ENCODE measurements around the gene ATP2C2. TPM values are rescaled to one million over a fixed set of nuclear protein-coding genes. Genes with fewer than 3 reads are reported as not detected.
A peak's percentile ranks its signal among the peaks of the same experiment; 100 is the strongest.

The ATP2C2 gene
- total RNA-seq, 6 donors from 2014 or later = 36.6 to 153 (median 61.5) TPM

- Histone ChIP-seq H3K4me1 (peaks cover 21 to 41% (median 23%) of the 10 kb centered on the region in 4 donors), H3K27ac (peak within 1 kb of the TSS; percentile 80 to 94 (median 89)), H3K36me3 (peaks cover 0 to 8% (median 0%) of the 10 kb centered on the region in 4 donors), H3K9me3 (no peaks in the 10 kb centered on the region), H3K27me3 (no peaks in the 10 kb centered on the region), H3K4me3 (peak within 1 kb of the TSS; percentile 74 to 85 (median 82))
- TF ChIP-seq CTCF (IDR thresholded peaks at IDR 0.05) (peak in 3 of 6 experiments; percentile 10 to 15 (median 12)), POLR2AphosphoS5 (IDR thresholded peaks at IDR 0.05) (peak; percentile 64 to 65), EP300 (IDR thresholded peaks at IDR 0.05) (no peak), POLR2A (IDR thresholded peaks at IDR 0.05) (peak in 3 of 4 donors; percentile 39 to 74 (median 50))
- WGBS, 2 donors = 2 to 3% methylated on average over 8 to 44 of the region's 45 CpGs
- peak; percentile 99 to 100 for DNase-seq
- peak; percentile 99 for ATAC-seq (ENCODE audit: low FRiP score in 2 of 2)
Observed at GRCh38 chr16:84504420-84505248, 136.3 kb downstream of the ATP2C2 start, which contains the start of gene MEAK7. MEAK7 (minus strand) TSS chr16:84504659; CDS start chr16:84498086, 6,573 bp downstream.

- no peak for ATAC-seq (ENCODE audit: low FRiP score in 2 of 2)
- Histone ChIP-seq H3K27ac (peak overlapping the region; percentile 70 to 94 (median 89)), H3K36me3 (peaks cover 0 to 5% (median 0%) of the 10 kb centered on the region in 4 donors), H3K9me3 (no peaks in the 10 kb centered on the region), H3K27me3 (no peaks in the 10 kb centered on the region), H3K4me1 (peaks cover 21 to 41% (median 23%) of the 10 kb centered on the region in 4 donors), H3K4me3 (peak overlapping the region; percentile 54 to 85 (median 79))
- 73% methylated on average over 22 to 33 of the region's 33 CpGs for WGBS, 2 donors
- no peak for TF ChIP-seq EP300 (IDR thresholded peaks at IDR 0.05)
- peak; percentile 21 to 76 for DNase-seq
Observed at GRCh38 chr16:84505249-84506187, 137.2 kb downstream of the ATP2C2 start.

GRCh38 chr16:84507011-84507982 lies 139.0 kb downstream of the ATP2C2 start:
- Histone ChIP-seq H3K27ac (no peak overlapping the region), H3K36me3 (peaks cover 0 to under 1% (median 0%) of the 10 kb centered on the region in 4 donors), H3K4me1 (peaks cover 21 to 48% (median 26%) of the 10 kb centered on the region in 4 donors), H3K9me3 (no peaks in the 10 kb centered on the region), H3K4me3 (no peak overlapping the region), H3K27me3 (no peaks in the 10 kb centered on the region)
- WGBS, 2 donors = 70 to 78% methylated on average over 24 to 27 of the region's 27 CpGs
- no peak for ATAC-seq (ENCODE audit: low FRiP score in 2 of 2)
- DNase-seq = peak in 1 of 2 donors; percentile 7
- TF ChIP-seq CTCF (IDR thresholded peaks at IDR 0.05) (no peak), POLR2AphosphoS5 (IDR thresholded peaks at IDR 0.05) (no peak), EP300 (IDR thresholded peaks at IDR 0.05) (no peak), POLR2A (IDR thresholded peaks at IDR 0.05) (no peak)

GRCh38 chr16:84508502-84508901 lies 140.2 kb downstream of the ATP2C2 start:
- Histone ChIP-seq H3K4me1 (peaks cover 19 to 43% (median 23%) of the 10 kb centered on the region in 4 donors), H3K27ac (no peak overlapping the region), H3K36me3 (no peaks in the 10 kb centered on the region), H3K4me3 (no peak overlapping the region), H3K27me3 (no peaks in the 10 kb centered on the region), H3K9me3 (no peaks in the 10 kb centered on the region)
- DNase-seq (peak in 1 of 2 donors; percentile 1), ATAC-seq (ENCODE audit: low FRiP score in 2 of 2) (no peak)
- TF ChIP-seq EP300 (IDR thresholded peaks at IDR 0.05) (no peak), POLR2AphosphoS5 (IDR thresholded peaks at IDR 0.05) (no peak), POLR2A (IDR thresholded peaks at IDR 0.05) (no peak), CTCF (IDR thresholded peaks at IDR 0.05) (no peak)
- 85 to 88% methylated on average over 8 of the region's 8 CpGs for WGBS, 2 donors
